Measurements from ENCODE around the gene CSTF1. TPM values are rescaled to one million over a fixed set of nuclear protein-coding genes. Genes with fewer than 3 reads are reported as not detected.

CSTF1 gene
- total RNA-seq, 1 donor from 2014 or later, result 38.6 TPM

GRCh38 chr20:56417911-56418310 lies 25.5 kb downstream of the CSTF1 start:
- Mint-ChIP-seq H3K27me3 (ENCODE audit: unreplicated experiment) (no peaks in the 10 kb centered on the region), H3K4me3 (ENCODE audit: unreplicated experiment) (no peak overlapping the region), H3K27ac (ENCODE audit: unreplicated experiment) (no peak overlapping the region), H3K9me3 (ENCODE audit: unreplicated experiment) (no peaks in the 10 kb centered on the region), H3K36me3 (ENCODE audit: unreplicated experiment) (peaks cover 5% of the 10 kb centered on the region), H3K4me1 (ENCODE audit: unreplicated experiment) (peaks cover 18% of the 10 kb centered on the region)
- DNase-seq (ENCODE audit: extremely low spot score, unreplicated experiment), result no peak
- no peak for TF ChIP-seq CTCF (IDR thresholded peaks at IDR 0.05)

GRCh38 chr20:56418385-56418861 lies 26.0 kb downstream of the CSTF1 start:
- H3K4me3 Mint-ChIP-seq (ENCODE audit: unreplicated experiment), result no peak overlapping the region
- H3K9me3 Mint-ChIP-seq (ENCODE audit: unreplicated experiment), result no peaks in the 10 kb centered on the region
- H3K27me3 Mint-ChIP-seq (ENCODE audit: unreplicated experiment), result no peaks in the 10 kb centered on the region
- no peak for TF ChIP-seq CTCF (IDR thresholded peaks at IDR 0.05)
- no peak overlapping the region for H3K27ac Mint-ChIP-seq (ENCODE audit: unreplicated experiment)
- peaks cover 21% of the 10 kb centered on the region for H3K4me1 Mint-ChIP-seq (ENCODE audit: unreplicated experiment)
- peaks cover 5% of the 10 kb centered on the region for H3K36me3 Mint-ChIP-seq (ENCODE audit: unreplicated experiment)
- no peak for DNase-seq (ENCODE audit: extremely low spot score, unreplicated experiment)

- no peak overlapping the region for H3K27ac Mint-ChIP-seq (ENCODE audit: unreplicated experiment)
- no peak for TF ChIP-seq CTCF (IDR thresholded peaks at IDR 0.05)
- no peaks in the 10 kb centered on the region for H3K9me3 Mint-ChIP-seq (ENCODE audit: unreplicated experiment)
- H3K4me3 Mint-ChIP-seq (ENCODE audit: unreplicated experiment), result no peak overlapping the region
- peaks cover 21% of the 10 kb centered on the region for H3K4me1 Mint-ChIP-seq (ENCODE audit: unreplicated experiment)
- DNase-seq (ENCODE audit: extremely low spot score, unreplicated experiment), result no peak
- H3K36me3 Mint-ChIP-seq (ENCODE audit: unreplicated experiment), result peaks cover 5% of the 10 kb centered on the region
- no peaks in the 10 kb centered on the region for H3K27me3 Mint-ChIP-seq (ENCODE audit: unreplicated experiment)
Measured at GRCh38 chr20:56420028-56420427, 27.6 kb downstream of the CSTF1 start.

- peaks cover 21% of the 10 kb centered on the region for H3K4me1 Mint-ChIP-seq (ENCODE audit: unreplicated experiment)
- H3K4me3 Mint-ChIP-seq (ENCODE audit: unreplicated experiment), result no peak overlapping the region
- H3K9me3 Mint-ChIP-seq (ENCODE audit: unreplicated experiment), result no peaks in the 10 kb centered on the region
- no peak for TF ChIP-seq CTCF (IDR thresholded peaks at IDR 0.05)
- peaks cover 2% of the 10 kb centered on the region for H3K27me3 Mint-ChIP-seq (ENCODE audit: unreplicated experiment)
- DNase-seq (ENCODE audit: extremely low spot score, unreplicated experiment), result no peak
- peaks cover 5% of the 10 kb centered on the region for H3K36me3 Mint-ChIP-seq (ENCODE audit: unreplicated experiment)
- H3K27ac Mint-ChIP-seq (ENCODE audit: unreplicated experiment), result no peak overlapping the region
Measured at GRCh38 chr20:56420940-56421688, 28.7 kb downstream of the CSTF1 start.

- no peak for TF ChIP-seq CTCF (IDR thresholded peaks at IDR 0.05)
- H3K27me3 Mint-ChIP-seq (ENCODE audit: unreplicated experiment), result peaks cover 2% of the 10 kb centered on the region
- H3K4me1 Mint-ChIP-seq (ENCODE audit: unreplicated experiment), result peaks cover 21% of the 10 kb centered on the region
- H3K36me3 Mint-ChIP-seq (ENCODE audit: unreplicated experiment), result peaks cover 3% of the 10 kb centered on the region
- H3K9me3 Mint-ChIP-seq (ENCODE audit: unreplicated experiment), result no peaks in the 10 kb centered on the region
- no peak overlapping the region for H3K4me3 Mint-ChIP-seq (ENCODE audit: unreplicated experiment)
- DNase-seq (ENCODE audit: extremely low spot score, unreplicated experiment), result no peak
- H3K27ac Mint-ChIP-seq (ENCODE audit: unreplicated experiment), result no peak overlapping the region
Measured at GRCh38 chr20:56422076-56422823, 29.8 kb downstream of the CSTF1 start.
